Camera-type eye (tissue), 1 donor: Measurements from ENCODE around the gene PLAC1. TPM values are rescaled to one million over a fixed set of nuclear protein-coding genes. Genes with fewer than 3 reads are reported as not detected.

ENCODE experiments used
- total RNA-seq: library from RNA; depleted of rRNA; stranded (reverse); fragments of >200 nt; gene quantifications from one replicate; pipeline ENCODE4 v1.2.3, GENCODE V29; 2014

Gene PLAC1, protein sequence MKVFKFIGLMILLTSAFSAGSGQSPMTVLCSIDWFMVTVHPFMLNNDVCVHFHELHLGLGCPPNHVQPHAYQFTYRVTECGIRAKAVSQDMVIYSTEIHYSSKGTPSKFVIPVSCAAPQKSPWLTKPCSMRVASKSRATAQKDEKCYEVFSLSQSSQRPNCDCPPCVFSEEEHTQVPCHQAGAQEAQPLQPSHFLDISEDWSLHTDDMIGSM
- total RNA-seq: not detected

DNA sequence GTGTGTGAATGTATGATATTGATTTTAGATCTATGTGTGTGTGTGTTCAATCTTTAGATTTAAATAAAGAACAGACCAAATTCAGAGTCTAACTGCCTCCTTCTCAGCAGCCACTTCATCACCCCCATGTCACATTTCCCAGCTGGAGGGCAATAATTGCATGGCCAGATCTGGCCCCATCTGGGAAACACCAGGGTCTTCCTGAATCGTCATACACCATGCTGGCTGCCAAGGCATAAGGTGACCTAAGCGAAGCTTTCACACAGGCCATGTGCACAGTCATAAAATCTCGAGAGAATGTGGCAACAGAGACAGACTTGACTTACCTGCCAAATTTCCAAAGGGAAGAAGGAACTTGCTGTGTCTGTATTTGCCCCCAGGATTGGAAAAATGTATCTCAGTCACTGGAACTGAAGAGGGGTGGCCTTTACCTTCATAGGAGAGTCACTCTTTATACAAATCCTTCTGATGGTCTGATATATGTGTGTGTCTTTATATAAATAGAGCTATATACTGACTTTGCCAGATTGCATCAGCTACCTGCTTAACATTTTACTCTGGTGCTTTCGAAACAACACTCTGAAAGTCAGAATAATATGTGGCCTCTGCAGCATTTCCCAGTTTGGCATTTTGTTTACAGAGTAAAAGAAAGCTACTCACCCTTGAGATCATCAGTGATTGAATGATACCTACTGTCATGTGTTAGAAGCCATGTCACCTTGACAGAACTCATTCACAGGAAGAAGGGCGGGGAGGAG, at the start of gene PLAC1:
Gene PLAC1, minus strand, starts transcription at position 470 of the 758 bp plus-strand sequence. CDS start 91,789 bp downstream, outside the sequence.

Other genes with a start within 250 kb of the PLAC1 start
- 14.9 TPM for gene HPRT1, start 198.3 kb downstream of the PLAC1 start, total RNA-seq
- 13.4 TPM for gene PABIR2, start 138.7 kb upstream of the PLAC1 start, total RNA-seq